CD8-positive, alpha-beta memory T cell (primary cell): ENCODE results near the gene SLC22A23. TPM values are rescaled to one million over a fixed set of nuclear protein-coding genes. Genes with fewer than 3 reads are reported as not detected.
A peak's percentile ranks its signal among the peaks of the same experiment; 100 is the strongest.

Source experiments
- CTCF ChIA-PET: fragments of 350-600 bp; sonication (Branson Sonifier 250); formaldehyde crosslinking; loops from one replicate; lab custom pipeline; 2021; ENCODE audit warnings: antibody characterized with exemption; lab: Charles Lee
- POLR2A ChIA-PET: fragments of 350-600 bp; sonication (Branson Sonifier 250); formaldehyde crosslinking; loops from one replicate; lab custom pipeline; 2021; ENCODE audit warnings: antibody characterized with exemption; lab: Charles Lee
- DNase-seq, 5 donors: peaks; one replicate each; pipeline versions ENCODE4 v3.0.0 to v3.0.0-alpha.2; 2020 to 2022; ENCODE audit warnings: mixed read lengths in 1 of 5
- H3K27ac ChIP-seq: one replicate; pipeline ENCODE4 v1.7.0; 2013; ENCODE audit warnings: low read depth, mild to moderate bottlenecking, low read length, moderate library complexity
- H3K27me3 ChIP-seq: 2 replicates; pipeline ENCODE4 v1.7.0; 2013; ENCODE audit warnings: low read length, mild to moderate bottlenecking; ENCODE audit not compliant: insufficient read depth, poor library complexity, severe bottlenecking
- H3K36me3 ChIP-seq: 2 replicates; pipeline ENCODE4 v1.7.0; 2013; ENCODE audit warnings: mild to moderate bottlenecking, low read length, moderate library complexity; ENCODE audit not compliant: insufficient read depth
- H3K4me1 ChIP-seq: 2 replicates; pipeline ENCODE4 v1.7.0; 2013; ENCODE audit warnings: mild to moderate bottlenecking, low read length, moderate library complexity; ENCODE audit not compliant: insufficient read depth
- H3K4me3 ChIP-seq: 2 replicates; pipeline ENCODE4 v1.7.0; 2013; ENCODE audit warnings: mild to moderate bottlenecking, low read length
- H3K9me3 ChIP-seq: 2 replicates; pipeline ENCODE4 v1.7.0; 2013; ENCODE audit warnings: mild to moderate bottlenecking, low read length
- H3K27ac Mint-ChIP-seq, 8 donors: one replicate each; pipeline ENCODE4 v1.8.0; 2020 to 2021; ENCODE audit warnings: mixed read lengths in 8 of 8, mild to moderate bottlenecking in 6 of 8, inconsistent platforms in 3 of 8, moderate library complexity in 3 of 8
- H3K27me3 Mint-ChIP-seq, 2 donors: one replicate each; pipeline ENCODE4 v1.8.0; 2020 to 2021; ENCODE audit warnings: mixed read lengths in 2 of 2, mild to moderate bottlenecking in 1 of 2, moderate library complexity in 1 of 2
- H3K36me3 Mint-ChIP-seq, 3 donors: one replicate each; pipeline ENCODE4 v1.8.0; 2020 to 2021; ENCODE audit warnings: mixed read lengths in 3 of 3, inconsistent platforms in 1 of 3, mild to moderate bottlenecking in 1 of 3
- H3K4me1 Mint-ChIP-seq, 3 donors: one replicate each; pipeline ENCODE4 v1.8.0; 2020 to 2021; ENCODE audit warnings: mixed read lengths in 3 of 3, inconsistent platforms in 1 of 3, mild to moderate bottlenecking in 1 of 3
- H3K4me3 Mint-ChIP-seq, 7 donors: one replicate each; pipeline ENCODE4 v1.8.0; 2020 to 2021; ENCODE audit warnings: mixed read lengths in 7 of 7, mild to moderate bottlenecking in 6 of 7, moderate library complexity in 4 of 7, inconsistent platforms in 2 of 7
- H3K9me3 Mint-ChIP-seq, 5 donors: one replicate each; pipeline ENCODE4 v1.8.0; 2020 to 2022; ENCODE audit warnings: mixed read lengths in 5 of 5, mild to moderate bottlenecking in 3 of 5, moderate library complexity in 2 of 5, inconsistent platforms in 1 of 5
- polyA plus RNA-seq: library from polyadenylated mRNA; unstranded; fragments of 300-500 nt; fragmentation: Illumina TruSeq; gene quantifications from one replicate; pipeline ENCODE4 v1.2.3, GENCODE V29; 2021
- total RNA-seq, 2 experiments: library from RNA; stranded (reverse); gene quantifications; one replicate each; pipeline ENCODE4 v1.2.3, GENCODE V29; 2021

SLC22A23 gene
- total and polyA plus RNA-seq, 3 experiments from 2014 or later, result 0.39 to 0.78 (median 0.47) TPM

DNA sequence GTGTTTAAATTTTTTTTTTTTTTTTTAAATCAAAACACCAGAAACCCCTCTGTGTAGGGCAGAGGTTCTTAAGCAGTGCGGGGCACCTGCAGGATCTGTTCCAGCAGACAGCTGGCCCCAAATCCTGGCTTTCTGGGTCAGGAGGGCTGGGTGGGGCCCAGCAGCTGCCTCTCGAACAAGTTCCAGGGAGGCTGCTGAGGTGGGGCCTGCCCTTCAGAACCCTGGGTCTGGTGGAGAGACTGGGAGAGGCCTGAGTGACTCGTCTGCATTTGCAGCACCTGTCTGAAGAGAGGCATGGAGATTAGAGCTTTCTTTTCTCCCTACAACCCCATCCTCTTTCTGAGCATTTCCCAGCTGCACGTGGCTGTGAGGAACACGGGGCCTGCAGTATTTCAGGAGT lies 189.7 kb downstream of the SLC22A23 start:
- Mint-ChIP-seq H3K4me3 (no peak overlapping the region), H3K36me3 (peaks cover 0 to 78% (median 20%) of the 10 kb centered on the region in 3 donors), H3K9me3 (no peaks in the 10 kb centered on the region), H3K27me3 (no peaks in the 10 kb centered on the region), H3K4me1 (peaks cover 33 to 71% (median 59%) of the 10 kb centered on the region in 3 donors), H3K27ac (peak overlapping the region in 1 of 8 donors; percentile 32)
- H3K27me3 ChIP-seq, result no peaks in the 10 kb centered on the region
- peaks cover 24% of the 10 kb centered on the region for H3K36me3 ChIP-seq
- H3K9me3 ChIP-seq, result no peaks in the 10 kb centered on the region
- DNase-seq, result no peak
- POLR2A ChIA-PET, result no interaction called here
- peaks cover 3% of the 10 kb centered on the region for H3K4me1 ChIP-seq
- CTCF ChIA-PET, result interaction anchor here (0.7 kb wide), 1 partner anchor 14 kb away, joined by 3 read pairs; no protein-coding TSS in a partner anchor
- H3K27ac ChIP-seq, result no peak overlapping the region
- no peak overlapping the region for H3K4me3 ChIP-seq

DNA sequence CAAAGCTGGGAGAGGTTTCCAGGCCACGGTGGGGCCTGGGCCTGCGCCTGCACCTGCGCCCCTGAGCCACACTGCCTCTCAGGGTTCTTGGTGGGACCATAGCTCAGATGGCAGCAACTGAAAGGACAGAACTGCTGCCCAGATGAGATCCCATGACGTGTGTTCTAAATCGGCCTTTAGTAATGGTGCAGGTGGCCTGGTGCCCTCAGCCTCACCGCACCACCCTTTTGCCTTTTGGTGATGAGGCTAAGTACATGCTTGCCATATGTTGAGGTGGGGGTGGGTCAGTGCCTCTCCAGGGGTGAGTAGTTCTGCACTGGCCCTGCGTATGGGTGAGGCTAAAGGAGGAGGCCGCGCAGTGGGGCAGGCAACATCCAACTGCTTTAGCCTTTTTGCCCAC lies 190.7 kb downstream of the SLC22A23 start:
- no peak overlapping the region for H3K4me3 ChIP-seq
- ChIA-PET POLR2A (no interaction called here), CTCF (interaction anchor here (1.6 to 6.2 kb wide), 2 partner anchors 14 to 17 kb away, joined by 3 to 35 read pairs; no protein-coding TSS in a partner anchor)
- H3K27me3 Mint-ChIP-seq, result no peaks in the 10 kb centered on the region
- no peak overlapping the region for H3K4me3 Mint-ChIP-seq
- peak overlapping the region in 1 of 8 donors; percentile 89 for H3K27ac Mint-ChIP-seq
- no peaks in the 10 kb centered on the region for H3K27me3 ChIP-seq
- H3K36me3 ChIP-seq, result peaks cover 24% of the 10 kb centered on the region
- DNase-seq, result no peak
- peaks cover 43 to 78% (median 69%) of the 10 kb centered on the region in 3 donors for H3K4me1 Mint-ChIP-seq
- H3K4me1 ChIP-seq, result peaks cover 13% of the 10 kb centered on the region
- H3K27ac ChIP-seq, result no peak overlapping the region
- peaks cover 0 to 72% (median 16%) of the 10 kb centered on the region in 3 donors for H3K36me3 Mint-ChIP-seq
- no peaks in the 10 kb centered on the region for H3K9me3 Mint-ChIP-seq
- no peaks in the 10 kb centered on the region for H3K9me3 ChIP-seq

DNA sequence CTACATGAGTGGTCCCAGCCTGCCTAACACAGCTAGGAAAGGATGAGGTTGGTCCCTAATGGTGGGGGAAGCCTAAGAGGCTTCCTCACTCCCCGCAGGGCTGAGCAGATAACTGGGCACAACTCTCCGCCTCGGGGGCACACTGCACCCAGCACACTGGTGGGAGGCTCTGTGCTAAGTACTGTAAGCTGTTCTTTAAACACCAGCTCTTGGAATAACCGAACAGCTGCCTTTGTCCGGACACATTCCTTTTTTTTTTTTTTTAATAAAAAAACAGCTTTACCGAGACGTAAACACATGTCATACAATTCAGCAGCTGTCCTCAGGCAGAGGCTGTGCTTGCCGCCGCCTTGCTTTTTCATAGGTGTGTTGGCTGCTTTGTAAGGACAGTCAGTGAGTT lies 191.2 kb downstream of the SLC22A23 start:
- DNase-seq, result no peak
- Histone ChIP-seq H3K4me3 (no peak overlapping the region), H3K36me3 (peaks cover 24% of the 10 kb centered on the region), H3K4me1 (peaks cover 18% of the 10 kb centered on the region), H3K9me3 (no peaks in the 10 kb centered on the region), H3K27ac (no peak overlapping the region), H3K27me3 (no peaks in the 10 kb centered on the region)
- Mint-ChIP-seq H3K9me3 (no peaks in the 10 kb centered on the region), H3K4me1 (peaks cover 48 to 80% (median 69%) of the 10 kb centered on the region in 3 donors), H3K27me3 (no peaks in the 10 kb centered on the region), H3K4me3 (no peak overlapping the region), H3K36me3 (peaks cover 0 to 71% (median 13%) of the 10 kb centered on the region in 3 donors), H3K27ac (no peak overlapping the region)
- ChIA-PET POLR2A (no interaction called here), CTCF (interaction anchor here (1.6 to 6.2 kb wide), 2 partner anchors 14 to 17 kb away, joined by 3 to 35 read pairs; no protein-coding TSS in a partner anchor)

DNA sequence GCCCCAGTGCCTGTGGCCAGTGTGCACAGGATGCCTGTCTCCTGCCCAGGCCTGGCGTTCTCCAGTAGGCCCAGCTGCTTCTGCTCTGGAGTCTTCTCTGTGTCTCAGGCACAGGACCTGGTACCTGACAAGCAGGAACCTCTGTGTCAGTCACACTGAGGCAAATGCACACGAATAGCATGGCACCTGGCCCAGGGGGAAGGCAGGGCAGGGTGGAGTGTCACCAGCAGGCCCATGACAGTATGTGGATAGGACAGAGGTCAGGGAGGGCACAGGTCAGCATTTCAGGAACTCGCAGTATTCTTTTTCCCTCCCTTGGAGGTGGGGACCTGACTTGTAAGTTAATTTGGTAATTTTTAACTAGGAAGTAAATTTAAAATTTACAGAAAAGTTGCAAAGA lies 192.5 kb downstream of the SLC22A23 start:
- H3K36me3 Mint-ChIP-seq, result peaks cover 0 to 63% (median 11%) of the 10 kb centered on the region in 3 donors

DNA sequence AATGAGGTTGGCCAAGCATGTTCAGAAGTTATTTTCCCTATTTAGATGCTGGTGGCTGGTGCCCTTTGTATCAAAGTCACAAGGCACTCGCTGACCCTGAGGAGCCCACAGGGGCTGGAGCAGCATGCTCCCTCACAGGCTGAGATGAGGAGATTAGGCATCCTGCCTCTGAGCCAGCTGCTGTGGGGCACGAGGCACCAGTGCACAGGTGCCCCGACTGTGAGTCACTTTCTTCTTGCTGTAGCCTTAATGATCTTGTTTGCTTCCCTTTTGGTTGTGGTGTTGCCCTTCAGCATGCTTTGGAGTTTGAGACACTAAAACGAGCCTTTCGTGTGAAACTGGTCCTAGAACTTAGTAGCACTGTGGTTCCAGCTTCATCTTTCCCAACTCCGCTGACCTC lies 193.8 kb downstream of the SLC22A23 start:
- peaks cover 18% of the 10 kb centered on the region for H3K36me3 ChIP-seq

More for the DNA sequence above, 192.5 kb downstream of the SLC22A23 start:
- Histone ChIP-seq H3K27me3 (no peaks in the 10 kb centered on the region), H3K4me1 (peaks cover 28% of the 10 kb centered on the region), H3K27ac (no peak overlapping the region), H3K9me3 (no peaks in the 10 kb centered on the region), H3K4me3 (no peak overlapping the region), H3K36me3 (peaks cover 21% of the 10 kb centered on the region)
- Mint-ChIP-seq H3K4me3 (no peak overlapping the region), H3K4me1 (peaks cover 51 to 85% (median 75%) of the 10 kb centered on the region in 3 donors), H3K9me3 (no peaks in the 10 kb centered on the region), H3K27ac (peak overlapping the region in 1 of 8 donors; percentile 68), H3K27me3 (peaks cover 0 to 3% of the 10 kb centered on the region in 2 donors)
- no peak for DNase-seq
- ChIA-PET CTCF (interaction anchor here (0.9 to 6.2 kb wide), 2 partner anchors 8 to 12 kb away, joined by 3 to 35 read pairs; no protein-coding TSS in a partner anchor), POLR2A (no interaction called here)

DNA sequence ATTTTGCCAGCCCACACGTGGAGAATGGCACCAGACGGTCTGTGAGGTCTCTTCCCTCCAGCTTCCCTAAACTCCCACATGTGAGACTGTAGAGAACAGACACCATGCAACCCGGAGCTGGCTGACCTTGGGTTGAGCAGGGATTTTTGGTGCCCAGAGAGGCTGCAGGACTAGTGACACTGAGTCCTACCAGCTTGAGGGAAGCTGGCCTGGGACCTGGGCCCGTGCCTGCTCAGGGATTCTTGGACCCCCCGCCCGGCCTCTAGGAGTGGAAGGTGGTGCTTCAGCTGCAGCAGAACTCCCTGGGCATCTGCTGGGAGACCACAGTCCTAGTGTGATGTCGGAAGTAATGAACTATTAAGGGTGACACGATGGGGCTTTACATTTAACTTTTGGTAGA lies 194.9 kb downstream of the SLC22A23 start:
- Mint-ChIP-seq H3K4me3 (peak overlapping the region; percentile 57 to 100 (median 93)), H3K36me3 (peaks cover 0 to 44% (median 2%) of the 10 kb centered on the region in 3 donors), H3K27ac (peak overlapping the region in 2 of 8 donors; percentile 28 to 73), H3K27me3 (peaks cover 0 to 3% of the 10 kb centered on the region in 2 donors), H3K9me3 (no peaks in the 10 kb centered on the region), H3K4me1 (peaks cover 42 to 69% (median 62%) of the 10 kb centered on the region in 3 donors)
- Histone ChIP-seq H3K27me3 (no peaks in the 10 kb centered on the region), H3K27ac (no peak overlapping the region), H3K9me3 (no peaks in the 10 kb centered on the region), H3K4me1 (peaks cover 33% of the 10 kb centered on the region), H3K36me3 (peaks cover 16% of the 10 kb centered on the region), H3K4me3 (no peak overlapping the region)
- ChIA-PET POLR2A (interaction anchor here (0.5 kb wide), 1 partner anchor 137 kb away, joined by 4 read pairs; no protein-coding TSS in a partner anchor), CTCF (interaction anchor here (1.1 to 6.2 kb wide), 2 partner anchors 10 kb away, joined by 4 to 35 read pairs; no protein-coding TSS in a partner anchor)
- DNase-seq, result no peak

More for the DNA sequence above, 193.8 kb downstream of the SLC22A23 start:
- Mint-ChIP-seq H3K9me3 (no peaks in the 10 kb centered on the region), H3K4me3 (peak overlapping the region in 3 of 7 donors; percentile 22 to 70 (median 41)), H3K36me3 (peaks cover 0 to 52% (median 7%) of the 10 kb centered on the region in 3 donors), H3K27me3 (peaks cover 0 to 3% of the 10 kb centered on the region in 2 donors), H3K4me1 (peaks cover 47 to 77% (median 70%) of the 10 kb centered on the region in 3 donors), H3K27ac (peak overlapping the region in 2 of 8 donors; percentile 5 to 51)
- ChIA-PET POLR2A (no interaction called here), CTCF (interaction anchor here (6.2 kb wide), 1 partner anchor 11 kb away, joined by 35 read pairs; no protein-coding TSS in a partner anchor)
- Histone ChIP-seq H3K27ac (no peak overlapping the region), H3K4me3 (no peak overlapping the region), H3K4me1 (peaks cover 33% of the 10 kb centered on the region), H3K9me3 (no peaks in the 10 kb centered on the region), H3K27me3 (no peaks in the 10 kb centered on the region)
- DNase-seq, result no peak

DNA sequence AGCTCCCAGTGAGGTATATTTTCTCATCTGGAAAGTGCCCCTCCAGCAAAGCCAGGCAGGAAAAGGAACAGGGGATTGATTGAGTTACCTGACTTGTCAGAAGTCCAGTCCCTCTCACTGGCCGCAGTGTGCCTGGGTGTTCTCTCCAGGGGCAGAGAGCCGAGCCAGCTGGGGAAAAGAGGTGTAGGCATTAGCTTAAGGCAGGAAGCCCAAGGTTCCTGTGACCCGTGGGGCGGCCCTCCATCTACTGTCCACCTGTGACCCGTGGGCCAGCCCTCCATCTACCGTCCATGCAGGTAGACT lies 195.4 kb downstream of the SLC22A23 start:
- peaks cover 0 to 43% (median 2%) of the 10 kb centered on the region in 3 donors for H3K36me3 Mint-ChIP-seq
- H3K27ac Mint-ChIP-seq, result peak overlapping the region in 2 of 8 donors; percentile 69 to 73
- peaks cover 16% of the 10 kb centered on the region for H3K36me3 ChIP-seq
- POLR2A ChIA-PET, result no interaction called here
- DNase-seq, result no peak
- H3K9me3 ChIP-seq, result no peaks in the 10 kb centered on the region
- H3K27me3 Mint-ChIP-seq, result peaks cover 0 to 3% of the 10 kb centered on the region in 2 donors
- CTCF ChIA-PET, result interaction anchor here (6.2 kb wide), 1 partner anchor 10 kb away, joined by 35 read pairs; no protein-coding TSS in a partner anchor
- no peaks in the 10 kb centered on the region for H3K9me3 Mint-ChIP-seq
- no peak overlapping the region for H3K27ac ChIP-seq
- H3K4me3 ChIP-seq, result no peak overlapping the region
- peaks cover 42 to 68% (median 61%) of the 10 kb centered on the region in 3 donors for H3K4me1 Mint-ChIP-seq
- H3K4me1 ChIP-seq, result peaks cover 33% of the 10 kb centered on the region
- H3K27me3 ChIP-seq, result no peaks in the 10 kb centered on the region
- peak overlapping the region; percentile 64 to 100 (median 93) for H3K4me3 Mint-ChIP-seq
